Fibroblast of pulmonary artery (primary cell): Measurements from ENCODE around the gene COL15A1.

Experiments
- DNase-seq: peaks from one replicate; pipeline ENCODE4 v3.0.0-alpha.2; 2010; ENCODE audit warnings: low read depth
- H3K4me3 ChIP-seq: replicated peaks from 2 replicates; pipeline ENCODE4 v1.5.1; 2011; ENCODE audit warnings: low read depth, mild to moderate bottlenecking, control low read depth, low read length, moderate library complexity
- CTCF ChIP-seq: IDR thresholded peaks from 2 replicates; pipeline ENCODE4 v1.5.1; 2011; ENCODE audit warnings: mild to moderate bottlenecking, control low read depth, low read length, inconsistent platforms; ENCODE audit errors: missing control alignments

Gene COL15A1

DNA sequence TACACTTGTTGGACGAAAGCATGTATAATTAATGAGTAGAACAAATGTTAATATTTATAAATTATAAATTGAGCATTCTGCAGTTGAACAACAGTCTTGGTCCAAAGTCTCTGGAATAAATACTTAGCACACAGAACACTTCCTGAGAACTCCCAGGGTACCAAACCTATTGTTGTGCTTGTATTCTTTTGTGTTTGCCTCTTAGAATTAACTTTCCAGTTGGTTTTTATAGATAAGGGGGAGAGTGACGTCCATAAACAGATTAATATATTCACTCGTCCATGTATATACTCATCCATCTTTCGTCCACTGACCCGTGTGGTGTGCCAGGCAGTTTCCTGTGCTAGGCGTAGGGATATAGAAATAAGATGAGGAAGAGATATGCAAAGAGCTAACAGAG, 98.9 kb downstream of the COL15A1 start:
- H3K4me3 ChIP-seq: no peak overlapping the region
- TF ChIP-seq CTCF: no peak
- DNase-seq: no peak

DNA sequence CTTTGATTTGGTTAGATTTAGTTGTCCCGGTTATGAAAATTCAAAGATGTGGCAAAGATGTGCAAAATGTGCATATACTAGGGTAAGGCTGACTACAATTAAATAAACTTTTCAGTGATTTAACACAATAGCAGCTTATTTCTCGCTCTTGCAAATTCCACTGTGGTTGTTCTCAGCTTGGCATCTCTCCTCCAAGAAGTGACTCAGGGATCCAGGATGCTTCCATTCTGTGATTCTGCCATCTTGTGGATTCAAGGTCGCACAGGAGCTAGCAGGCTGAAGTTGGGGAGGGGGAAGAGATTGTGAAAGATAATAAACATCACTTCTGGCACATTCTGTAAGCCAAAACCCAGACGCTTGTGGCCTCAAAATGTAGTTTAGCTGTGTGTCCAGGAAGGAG, 101.1 kb downstream of the COL15A1 start:
- TF ChIP-seq CTCF: no peak
- DNase-seq: no peak
- H3K4me3 ChIP-seq: no peak overlapping the region

- DNase-seq: no peak
- no peak for TF ChIP-seq CTCF
- no peak overlapping the region for H3K4me3 ChIP-seq
These were observed 102.4 kb downstream of the COL15A1 start for GRCh38 chr9:99046068-99046467.

GRCh38 chr9:99046542-99047071, 102.9 kb downstream of the COL15A1 start:
- no peak for TF ChIP-seq CTCF
- H3K4me3 ChIP-seq: no peak overlapping the region
- DNase-seq: no peak

GRCh38 chr9:99049228-99049627, 105.5 kb downstream of the COL15A1 start:
- TF ChIP-seq CTCF: no peak
- no peak overlapping the region for H3K4me3 ChIP-seq
- no peak for DNase-seq

DNA sequence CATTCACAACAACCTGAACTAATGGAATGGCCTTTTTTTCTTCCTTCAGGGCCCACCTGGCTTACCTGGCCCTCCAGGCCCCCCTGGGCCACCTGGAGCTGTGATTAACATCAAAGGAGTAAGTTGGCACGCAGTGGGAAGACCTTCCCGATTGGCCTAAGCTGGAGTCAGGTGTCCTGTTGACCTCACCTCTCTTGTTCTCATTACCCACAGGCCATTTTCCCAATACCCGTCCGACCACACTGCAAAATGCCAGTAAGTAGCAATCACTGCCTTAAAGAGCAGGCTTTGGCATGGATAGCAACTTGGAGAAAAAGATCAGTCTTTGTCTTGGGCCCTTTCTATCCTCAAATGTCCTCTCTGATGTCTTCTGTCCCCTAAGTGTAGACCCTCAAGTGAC, 105.9 kb downstream of the COL15A1 start:
- H3K4me3 ChIP-seq: no peak overlapping the region
- no peak for TF ChIP-seq CTCF
- no peak for DNase-seq

- no peak for TF ChIP-seq CTCF
- no peak for DNase-seq
These were observed 106.7 kb downstream of the COL15A1 start for GRCh38 chr9:99050292-99050911.

More at GRCh38 chr9:99050292-99050911, 106.7 kb downstream of the COL15A1 start:
- H3K4me3 ChIP-seq: no peak overlapping the region
